Activated naive CD4-positive, alpha-beta T cell treated with anti-CD3 and anti-CD28 coated beads for 36 hours (primary cell): ENCODE data around the gene CMC2. TPM values are rescaled to one million over a fixed set of nuclear protein-coding genes. Genes with fewer than 3 reads are reported as not detected.

Experiments used
- CTCF ChIA-PET: fragments of 350-600 bp; sonication (Branson Sonifier 250); formaldehyde crosslinking; loops from one replicate; lab custom pipeline; 2021; ENCODE audit warnings: antibody characterized with exemption; lab: Charles Lee
- DNase-seq: peaks from one replicate; pipeline ENCODE4 v3.0.0-alpha.2; 2020
- H3K27ac Mint-ChIP-seq: one replicate; pipeline ENCODE4 v1.8.0; 2021; ENCODE audit warnings: mild to moderate bottlenecking, mixed read lengths
- H3K27me3 Mint-ChIP-seq: one replicate; pipeline ENCODE4 v1.8.0; 2021; ENCODE audit warnings: low read depth, mixed read lengths
- H3K36me3 Mint-ChIP-seq: one replicate; pipeline ENCODE4 v1.8.0; 2021; ENCODE audit warnings: low read depth, mixed read lengths
- H3K4me1 Mint-ChIP-seq: one replicate; pipeline ENCODE4 v1.8.0; 2021; ENCODE audit warnings: low read depth, mixed read lengths
- H3K4me3 Mint-ChIP-seq: one replicate; pipeline ENCODE4 v1.8.0; 2021; ENCODE audit warnings: mild to moderate bottlenecking, moderate library complexity, mixed read lengths
- H3K9me3 Mint-ChIP-seq: one replicate; pipeline ENCODE4 v1.8.0; 2021; ENCODE audit warnings: mixed read lengths
- intact Hi-C: fragments of 100-400 bp; cut with micrococcal nuclease; formaldehyde crosslinking; loops from one replicate; pipeline ENCODE4 v1.15.1; 2023
- total RNA-seq, 2 experiments: library from RNA; stranded (reverse); gene quantifications; one replicate each; pipeline ENCODE4 v1.2.3, GENCODE V29; 2021

Gene CMC2
- total RNA-seq, 2 experiments from 2014 or later: 112 to 122 TPM

GRCh38 chr16:81000873-81001272 lies 5.8 kb downstream of the CMC2 start:
- intact Hi-C loops: loop anchor here (10.0 kb wide), 5 partner anchors 346 to 1736 kb away; partner anchors contain the start of gene CMIP
- Mint-ChIP-seq H3K4me3 (no peak overlapping the region), H3K4me1 (peaks cover 77% of the 10 kb centered on the region), H3K27ac (no peak overlapping the region), H3K9me3 (no peaks in the 10 kb centered on the region), H3K27me3 (no peaks in the 10 kb centered on the region), H3K36me3 (peaks cover 15% of the 10 kb centered on the region)
- DNase-seq: no peak
- CTCF ChIA-PET: interaction anchor here (0.6 to 2.7 kb wide), 4 partner anchors 31 to 351 kb away, joined by 3 to 15 read pairs (median 4); partner anchors contain the start of gene ATMIN

- no peak for DNase-seq
- Mint-ChIP-seq H3K4me1 (peaks cover 75% of the 10 kb centered on the region), H3K36me3 (peaks cover 22% of the 10 kb centered on the region), H3K9me3 (no peaks in the 10 kb centered on the region), H3K27ac (peak overlapping the region; percentile 50), H3K27me3 (no peaks in the 10 kb centered on the region), H3K4me3 (no peak overlapping the region)
- CTCF ChIA-PET: interaction anchor here (0.6 to 0.7 kb wide), 2 partner anchors 31 to 471 kb away, joined by 3 to 4 read pairs; no protein-coding TSS in a partner anchor
- intact Hi-C loops: loop anchor here (2.0 kb wide), 1 partner anchor 79 kb away; the partner anchor contains the start of gene C16orf46
Measured at GRCh38 chr16:80997964-80998620, 8.6 kb downstream of the CMC2 start.

- Mint-ChIP-seq H3K36me3 (peaks cover 26% of the 10 kb centered on the region), H3K4me1 (peaks cover 70% of the 10 kb centered on the region), H3K27ac (peak overlapping the region; percentile 88), H3K4me3 (peak overlapping the region; percentile 75), H3K9me3 (no peaks in the 10 kb centered on the region), H3K27me3 (no peaks in the 10 kb centered on the region)
- CTCF ChIA-PET: interaction anchor here (0.7 to 1.1 kb wide), 3 partner anchors 8 to 471 kb away, joined by 3 to 6 read pairs (median 4); partner anchors contain the start of gene ATMIN
- no peak for DNase-seq
- intact Hi-C loops: loop anchor here (2.0 kb wide), 1 partner anchor 80 kb away; the partner anchor contains the start of gene C16orf46
Measured at GRCh38 chr16:80997139-80997798, 9.4 kb downstream of the CMC2 start.

- Mint-ChIP-seq H3K27me3 (no peaks in the 10 kb centered on the region), H3K9me3 (no peaks in the 10 kb centered on the region)
Measured at GRCh38 chr16:80996688-80997138, 10.0 kb downstream of the CMC2 start.

GRCh38 chr16:80994451-80994850 lies 12.2 kb downstream of the CMC2 start:
- intact Hi-C loops: no loop called here
- no peak for DNase-seq
- H3K27ac Mint-ChIP-seq: peak overlapping the region; percentile 30
- CTCF ChIA-PET: interaction anchor here (1.3 kb wide), 1 partner anchor 10 kb away, joined by 3 read pairs; no protein-coding TSS in a partner anchor
- no peaks in the 10 kb centered on the region for H3K9me3 Mint-ChIP-seq
- H3K36me3 Mint-ChIP-seq: peaks cover 39% of the 10 kb centered on the region
- peaks cover 62% of the 10 kb centered on the region for H3K4me1 Mint-ChIP-seq
- H3K27me3 Mint-ChIP-seq: no peaks in the 10 kb centered on the region
- no peak overlapping the region for H3K4me3 Mint-ChIP-seq

More at GRCh38 chr16:80996688-80997138, 10.0 kb downstream of the CMC2 start:
- no peak for DNase-seq
- peak overlapping the region; percentile 75 for H3K4me3 Mint-ChIP-seq
- peaks cover 25% of the 10 kb centered on the region for H3K36me3 Mint-ChIP-seq
- peak overlapping the region; percentile 88 for H3K27ac Mint-ChIP-seq
- CTCF ChIA-PET: interaction anchor here (1.0 to 1.1 kb wide), 2 partner anchors 8 to 39 kb away, joined by 4 to 6 read pairs; partner anchors contain the start of gene ATMIN
- peaks cover 66% of the 10 kb centered on the region for H3K4me1 Mint-ChIP-seq
- intact Hi-C loops: loop anchor here (2.0 kb wide), 1 partner anchor 80 kb away; the partner anchor contains the start of gene C16orf46

- no peak for DNase-seq
- no peak overlapping the region for H3K27ac Mint-ChIP-seq
- H3K4me1 Mint-ChIP-seq: peaks cover 57% of the 10 kb centered on the region
- no peaks in the 10 kb centered on the region for H3K9me3 Mint-ChIP-seq
- intact Hi-C loops: no loop called here
- CTCF ChIA-PET: interaction anchor here (1.2 to 1.4 kb wide), 4 partner anchors 9 to 42 kb away, joined by 4 to 6 read pairs (median 5); partner anchors contain the start of gene ATMIN
- H3K27me3 Mint-ChIP-seq: no peaks in the 10 kb centered on the region
- H3K36me3 Mint-ChIP-seq: peaks cover 33% of the 10 kb centered on the region
- no peak overlapping the region for H3K4me3 Mint-ChIP-seq
Measured at GRCh38 chr16:80993834-80994233, 12.9 kb downstream of the CMC2 start.

GRCh38 chr16:80993307-80993706 lies 13.4 kb downstream of the CMC2 start:
- CTCF ChIA-PET: interaction anchor here (1.2 to 1.4 kb wide), 4 partner anchors 10 to 42 kb away, joined by 4 to 6 read pairs (median 5); partner anchors contain the start of gene ATMIN
- H3K27ac Mint-ChIP-seq: no peak overlapping the region
- DNase-seq: no peak
- intact Hi-C loops: no loop called here
- H3K4me3 Mint-ChIP-seq: no peak overlapping the region
- peaks cover 31% of the 10 kb centered on the region for H3K36me3 Mint-ChIP-seq
- peaks cover 53% of the 10 kb centered on the region for H3K4me1 Mint-ChIP-seq
- no peaks in the 10 kb centered on the region for H3K27me3 Mint-ChIP-seq
- H3K9me3 Mint-ChIP-seq: no peaks in the 10 kb centered on the region

- intact Hi-C loops: no loop called here
- Mint-ChIP-seq H3K36me3 (peaks cover 31% of the 10 kb centered on the region), H3K4me1 (peaks cover 53% of the 10 kb centered on the region), H3K27ac (no peak overlapping the region), H3K4me3 (no peak overlapping the region), H3K9me3 (no peaks in the 10 kb centered on the region), H3K27me3 (no peaks in the 10 kb centered on the region)
- DNase-seq: no peak
- CTCF ChIA-PET: interaction anchor here (1.2 to 1.4 kb wide), 4 partner anchors 10 to 43 kb away, joined by 4 to 6 read pairs (median 5); partner anchors contain the start of gene ATMIN
Measured at GRCh38 chr16:80992676-80993293, 13.9 kb downstream of the CMC2 start.

GRCh38 chr16:80991792-80992430 lies 14.8 kb downstream of the CMC2 start:
- Mint-ChIP-seq H3K4me1 (peaks cover 52% of the 10 kb centered on the region), H3K27ac (no peak overlapping the region)

GRCh38 chr16:80990978-80991377 lies 15.7 kb downstream of the CMC2 start:
- no peaks in the 10 kb centered on the region for H3K27me3 Mint-ChIP-seq
- peaks cover 32% of the 10 kb centered on the region for H3K36me3 Mint-ChIP-seq
- no peaks in the 10 kb centered on the region for H3K9me3 Mint-ChIP-seq
- peaks cover 54% of the 10 kb centered on the region for H3K4me1 Mint-ChIP-seq
- intact Hi-C loops: no loop called here
- H3K27ac Mint-ChIP-seq: no peak overlapping the region
- no peak for DNase-seq
- CTCF ChIA-PET: interaction anchor here (1.0 kb wide), 1 partner anchor 13 kb away, joined by 3 read pairs; no protein-coding TSS in a partner anchor
- H3K4me3 Mint-ChIP-seq: no peak overlapping the region

More at GRCh38 chr16:80991792-80992430, 14.8 kb downstream of the CMC2 start:
- DNase-seq: no peak
- H3K4me3 Mint-ChIP-seq: no peak overlapping the region
- CTCF ChIA-PET: no interaction called here
- no peaks in the 10 kb centered on the region for H3K9me3 Mint-ChIP-seq
- H3K36me3 Mint-ChIP-seq: peaks cover 30% of the 10 kb centered on the region
- H3K27me3 Mint-ChIP-seq: no peaks in the 10 kb centered on the region
- intact Hi-C loops: no loop called here

GRCh38 chr16:80990577-80990976 lies 16.1 kb downstream of the CMC2 start:
- H3K36me3 Mint-ChIP-seq: peaks cover 32% of the 10 kb centered on the region
- no peaks in the 10 kb centered on the region for H3K27me3 Mint-ChIP-seq
- H3K4me3 Mint-ChIP-seq: no peak overlapping the region
- CTCF ChIA-PET: interaction anchor here (1.0 to 1.3 kb wide), 2 partner anchors 14 to 42 kb away, joined by 3 to 5 read pairs; no protein-coding TSS in a partner anchor
- no peak for DNase-seq
- intact Hi-C loops: no loop called here
- H3K4me1 Mint-ChIP-seq: peaks cover 56% of the 10 kb centered on the region
- no peak overlapping the region for H3K27ac Mint-ChIP-seq
- H3K9me3 Mint-ChIP-seq: no peaks in the 10 kb centered on the region
